ENCODE measurements around the gene EN1. TPM values are rescaled to one million over a fixed set of nuclear protein-coding genes. Genes with fewer than 3 reads are reported as not detected.

The EN1 gene
- total and polyA plus RNA-seq, 9 donors = not detected

GRCh38 chr2:118813601-118814339 lies 33.7 kb downstream of the EN1 start:
- no peaks in the 10 kb centered on the region for H3K9me3 ChIP-seq
- TF ChIP-seq CTCF (IDR thresholded peaks at IDR 0.05) (no peak), POLR2A (IDR thresholded peaks at IDR 0.05) (no peak), EP300 (IDR thresholded peaks at IDR 0.05) (no peak)
- H3K4me1 ChIP-seq (ENCODE audit: insufficient read depth) = no peaks in the 10 kb centered on the region
- no peaks in the 10 kb centered on the region for H3K27me3 ChIP-seq
- intact Hi-C loops (cut with DNase I) = no loop called here
- H3K4me3 ChIP-seq = no peak overlapping the region
- no peaks in the 10 kb centered on the region for H3K36me3 ChIP-seq
- 38 to 49% (median 48%) methylated on average over 13 of the region's 13 CpGs for WGBS, 3 donors
- no peak for DNase-seq
- H3K27ac ChIP-seq = no peak overlapping the region

- 43 to 51% (median 45%) methylated on average over 8 of the region's 8 CpGs for WGBS, 3 donors
- no peaks in the 10 kb centered on the region for H3K4me1 ChIP-seq (ENCODE audit: insufficient read depth)
- DNase-seq = no peak
- no peaks in the 10 kb centered on the region for H3K36me3 ChIP-seq
- intact Hi-C loops (cut with DNase I) = no loop called here
- H3K4me3 ChIP-seq = no peak overlapping the region
- no peaks in the 10 kb centered on the region for H3K9me3 ChIP-seq
- H3K27ac ChIP-seq = no peak overlapping the region
- no peaks in the 10 kb centered on the region for H3K27me3 ChIP-seq
- TF ChIP-seq POLR2A (IDR thresholded peaks at IDR 0.05) = no peak
- TF ChIP-seq CTCF (IDR thresholded peaks at IDR 0.05) = no peak
- TF ChIP-seq EP300 (IDR thresholded peaks at IDR 0.05) = no peak
These were observed 34.3 kb downstream of the EN1 start for GRCh38 chr2:118813111-118813510.

GRCh38 chr2:118812552-118812951 lies 34.9 kb downstream of the EN1 start:
- no peaks in the 10 kb centered on the region for H3K27me3 ChIP-seq
- WGBS, 3 donors = 38 to 59% (median 43%) methylated on average over 6 of the region's 6 CpGs
- H3K4me1 ChIP-seq (ENCODE audit: insufficient read depth) = no peaks in the 10 kb centered on the region
- DNase-seq = no peak
- no peak for TF ChIP-seq POLR2A (IDR thresholded peaks at IDR 0.05)
- no peak overlapping the region for H3K27ac ChIP-seq
- intact Hi-C loops (cut with DNase I) = no loop called here
- no peaks in the 10 kb centered on the region for H3K36me3 ChIP-seq
- H3K9me3 ChIP-seq = no peaks in the 10 kb centered on the region
- H3K4me3 ChIP-seq = no peak overlapping the region

GRCh38 chr2:118811514-118812115 lies 35.8 kb downstream of the EN1 start:
- WGBS, 3 donors = 45 to 64% (median 62%) methylated on average over 2 of the region's 2 CpGs
- H3K36me3 ChIP-seq = no peaks in the 10 kb centered on the region
- DNase-seq = no peak
- no peak overlapping the region for H3K27ac ChIP-seq
- intact Hi-C loops (cut with DNase I) = no loop called here
- no peaks in the 10 kb centered on the region for H3K27me3 ChIP-seq
- TF ChIP-seq EP300 (IDR thresholded peaks at IDR 0.05) = no peak
- no peak for TF ChIP-seq POLR2A (IDR thresholded peaks at IDR 0.05)
- no peak for TF ChIP-seq CTCF (IDR thresholded peaks at IDR 0.05)
- H3K4me3 ChIP-seq = no peak overlapping the region
- H3K9me3 ChIP-seq = no peaks in the 10 kb centered on the region
- H3K4me1 ChIP-seq (ENCODE audit: insufficient read depth) = no peaks in the 10 kb centered on the region

- WGBS, 3 donors = 79 to 85% (median 80%) methylated on average over 7 of the region's 7 CpGs
These were observed 36.7 kb downstream of the EN1 start for GRCh38 chr2:118810766-118811165.

More at GRCh38 chr2:118810766-118811165, 36.7 kb downstream of the EN1 start:
- Histone ChIP-seq H3K36me3 (no peaks in the 10 kb centered on the region), H3K4me3 (no peak overlapping the region), H3K27me3 (no peaks in the 10 kb centered on the region), H3K4me1 (ENCODE audit: insufficient read depth) (no peaks in the 10 kb centered on the region), H3K27ac (no peak overlapping the region), H3K9me3 (no peaks in the 10 kb centered on the region)
- intact Hi-C loops (cut with DNase I) = no loop called here
- TF ChIP-seq POLR2A (IDR thresholded peaks at IDR 0.05) (no peak), CTCF (IDR thresholded peaks at IDR 0.05) (no peak), EP300 (IDR thresholded peaks at IDR 0.05) (no peak)
- DNase-seq = no peak
